Dendritic cell treated with granulocyte-macrophage colony-stimulating factor and Interleukin-4, amounts not matched to agents 40 ng/mL and 50 ng/mL, for 4 days (primary cell): ENCODE measurements around the gene PIN4.
"Not testable (repeated sequence)": the region's sequence is repeated elsewhere in the genome, so short reads cannot be mapped to it uniquely, and the experiment has no call there.

Source experiments
- H3K27ac Mint-ChIP-seq: one replicate; pipeline ENCODE4 v1.8.0; 2022; ENCODE audit warnings: mild to moderate bottlenecking, mixed read lengths
- H3K27me3 Mint-ChIP-seq: one replicate; pipeline ENCODE4 v1.8.0; 2022; ENCODE audit warnings: mild to moderate bottlenecking, mixed read lengths
- H3K36me3 Mint-ChIP-seq: one replicate; pipeline ENCODE4 v1.8.0; 2022; ENCODE audit warnings: low read depth, mixed read lengths
- H3K4me1 Mint-ChIP-seq: one replicate; pipeline ENCODE4 v1.8.0; 2022; ENCODE audit warnings: low read depth, mixed read lengths
- H3K4me3 Mint-ChIP-seq: one replicate; pipeline ENCODE4 v1.8.0; 2022; ENCODE audit warnings: mild to moderate bottlenecking, moderate library complexity, mixed read lengths
- H3K9me3 Mint-ChIP-seq: one replicate; pipeline ENCODE4 v1.8.0; 2022; ENCODE audit warnings: mixed read lengths
- intact Hi-C: fragments of 100-400 bp; cut with micrococcal nuclease; formaldehyde crosslinking; loops from one replicate; pipeline ENCODE4 v1.15.0; 2022

Gene PIN4

DNA sequence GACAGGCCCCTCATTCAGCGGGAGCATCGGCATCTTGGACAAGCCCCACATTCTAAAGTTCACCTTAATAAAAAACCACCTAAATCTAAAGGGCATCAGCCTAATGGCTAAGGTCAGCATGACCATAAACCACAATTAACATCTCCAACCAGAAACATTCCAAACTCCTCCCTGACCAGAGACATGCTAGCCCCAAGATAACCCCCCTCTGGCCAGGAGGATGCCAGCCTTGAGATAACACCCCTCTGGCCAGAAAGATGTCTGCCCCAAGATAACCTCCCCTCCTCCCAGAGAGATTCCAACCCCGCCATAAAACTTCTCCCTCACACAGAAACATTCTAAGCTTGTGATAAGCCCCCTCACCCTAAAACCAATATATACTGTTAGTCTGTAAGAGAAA is 38.8 kb downstream of the PIN4 start:
- H3K4me1 Mint-ChIP-seq, H3K27ac Mint-ChIP-seq, H3K27me3 Mint-ChIP-seq, intact Hi-C loops, H3K9me3 Mint-ChIP-seq, H3K4me3 Mint-ChIP-seq: not testable (repeated sequence)
- H3K36me3 Mint-ChIP-seq = peaks cover 28% of the 10 kb centered on the region

DNA sequence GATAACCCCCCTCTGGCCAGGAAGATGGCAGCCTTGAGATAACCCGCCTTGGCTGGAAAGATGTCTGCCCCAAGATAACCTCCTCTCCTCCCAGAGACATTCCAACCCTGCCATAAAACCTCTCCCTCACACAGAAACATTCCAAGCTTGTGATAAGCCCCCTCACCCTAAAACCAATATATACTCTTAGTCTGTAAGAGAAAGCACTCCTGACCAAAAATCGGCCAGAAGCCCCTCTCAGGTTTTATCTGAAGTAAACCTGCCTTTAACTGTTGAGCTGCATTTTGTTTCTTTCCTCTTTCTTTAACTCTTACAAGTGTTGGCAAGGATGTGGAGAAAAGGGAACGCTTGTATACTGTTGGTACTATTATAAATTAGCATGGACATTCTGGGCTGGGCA is 48.7 kb downstream of the PIN4 start:
- intact Hi-C loops = no loop called here

GRCh38 chrX:72236841-72237240 is 55.3 kb downstream of the PIN4 start:
- no peaks in the 10 kb centered on the region for H3K27me3 Mint-ChIP-seq
- intact Hi-C loops = no loop called here
- no peak overlapping the region for H3K27ac Mint-ChIP-seq
- H3K4me1 Mint-ChIP-seq = no peaks in the 10 kb centered on the region
- H3K4me3 Mint-ChIP-seq = no peak overlapping the region
- H3K36me3 Mint-ChIP-seq = no peaks in the 10 kb centered on the region
- no peaks in the 10 kb centered on the region for H3K9me3 Mint-ChIP-seq

More for the DNA sequence above, 48.7 kb downstream of the PIN4 start:
- H3K27ac Mint-ChIP-seq = no peak overlapping the region
- no peaks in the 10 kb centered on the region for H3K36me3 Mint-ChIP-seq
- no peak overlapping the region for H3K4me3 Mint-ChIP-seq
- H3K9me3 Mint-ChIP-seq = no peaks in the 10 kb centered on the region
- H3K4me1 Mint-ChIP-seq = no peaks in the 10 kb centered on the region
- H3K27me3 Mint-ChIP-seq = no peaks in the 10 kb centered on the region

GRCh38 chrX:72238183-72238582 is 56.6 kb downstream of the PIN4 start:
- H3K27me3 Mint-ChIP-seq = no peaks in the 10 kb centered on the region
- no peaks in the 10 kb centered on the region for H3K4me1 Mint-ChIP-seq
- no peaks in the 10 kb centered on the region for H3K9me3 Mint-ChIP-seq
- H3K27ac Mint-ChIP-seq = no peak overlapping the region
- H3K4me3 Mint-ChIP-seq = peak overlapping the region; percentile 70
- intact Hi-C loops = no loop called here
- no peaks in the 10 kb centered on the region for H3K36me3 Mint-ChIP-seq

DNA sequence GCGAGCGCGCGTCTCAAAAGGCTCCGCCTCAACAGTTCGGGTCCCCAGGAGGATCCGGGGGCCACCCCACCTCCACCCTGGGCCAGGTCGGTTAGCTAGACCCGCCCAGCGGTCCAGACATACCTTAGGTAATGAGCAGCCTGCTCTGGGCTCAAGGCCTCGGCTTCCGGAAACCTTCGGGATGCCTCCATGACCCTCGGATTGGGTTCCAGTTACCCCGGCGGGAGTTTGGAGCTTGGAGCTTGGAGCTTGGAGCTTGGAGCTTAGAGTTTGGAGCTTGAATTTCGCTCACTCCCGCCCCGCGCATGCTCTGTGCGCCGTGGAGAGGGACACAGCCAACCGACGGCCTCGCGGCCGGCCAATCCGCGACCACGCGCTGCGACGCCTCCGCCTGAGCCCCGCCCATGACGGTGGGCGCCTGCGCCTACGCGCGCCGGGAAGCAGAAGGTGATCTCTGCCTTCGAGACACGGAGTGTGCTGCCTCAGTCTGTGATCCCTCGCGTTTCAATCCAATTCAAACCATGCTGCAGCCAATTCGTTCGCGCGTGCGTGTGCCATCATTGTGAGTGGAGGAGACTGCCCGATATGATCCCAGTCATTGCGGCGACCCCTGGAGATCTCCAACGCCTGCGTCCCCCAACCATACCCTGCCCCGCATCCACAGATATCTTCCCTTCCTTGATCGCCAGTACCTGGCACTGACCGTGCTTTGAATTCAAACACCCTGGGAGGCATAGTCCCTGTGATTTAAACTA is 57.3 kb downstream of the PIN4 start, which contains the start of gene ERCC6L:
ERCC6L (minus strand) TSS at position 307 of the 755 bp plus-strand sequence; CDS start at position 191, 116 bp downstream.
- no peaks in the 10 kb centered on the region for H3K4me1 Mint-ChIP-seq
- no peaks in the 10 kb centered on the region for H3K27me3 Mint-ChIP-seq
- peak within 1 kb of the TSS; percentile 37 for H3K27ac Mint-ChIP-seq
- no peaks in the 10 kb centered on the region for H3K36me3 Mint-ChIP-seq
- H3K9me3 Mint-ChIP-seq = no peaks in the 10 kb centered on the region
- intact Hi-C loops = no loop called here
- peak within 1 kb of the TSS; percentile 70 for H3K4me3 Mint-ChIP-seq

GRCh38 chrX:72240976-72241375 is 59.4 kb downstream of the PIN4 start:
- H3K27me3 Mint-ChIP-seq = no peaks in the 10 kb centered on the region
- H3K4me1 Mint-ChIP-seq = no peaks in the 10 kb centered on the region
- no peaks in the 10 kb centered on the region for H3K9me3 Mint-ChIP-seq
- intact Hi-C loops = no loop called here
- no peak overlapping the region for H3K4me3 Mint-ChIP-seq
- no peak overlapping the region for H3K27ac Mint-ChIP-seq
- no peaks in the 10 kb centered on the region for H3K36me3 Mint-ChIP-seq

DNA sequence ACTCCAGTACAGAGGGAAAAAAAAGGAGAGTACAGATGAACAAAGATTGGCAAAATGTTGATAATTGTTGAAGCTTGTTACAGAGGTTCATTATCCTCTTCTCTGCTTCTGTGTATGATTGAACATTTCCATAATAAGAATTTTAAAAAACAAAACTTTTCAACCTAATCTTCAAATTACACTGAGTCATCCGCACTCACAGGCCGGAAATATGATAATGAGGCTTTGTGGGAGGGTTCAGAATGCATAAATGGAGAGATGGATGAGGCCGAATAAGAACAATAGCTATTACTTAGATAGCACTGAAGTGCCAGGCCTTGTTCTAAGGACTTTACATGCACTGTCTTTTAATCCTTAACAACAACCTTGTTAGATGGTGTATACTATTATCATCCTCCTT is 61.9 kb downstream of the PIN4 start:
- H3K4me1 Mint-ChIP-seq = no peaks in the 10 kb centered on the region
- no peaks in the 10 kb centered on the region for H3K9me3 Mint-ChIP-seq
- H3K27ac Mint-ChIP-seq = no peak overlapping the region
- intact Hi-C loops = no loop called here
- no peaks in the 10 kb centered on the region for H3K36me3 Mint-ChIP-seq
- H3K27me3 Mint-ChIP-seq = no peaks in the 10 kb centered on the region
- H3K4me3 Mint-ChIP-seq = no peak overlapping the region

DNA sequence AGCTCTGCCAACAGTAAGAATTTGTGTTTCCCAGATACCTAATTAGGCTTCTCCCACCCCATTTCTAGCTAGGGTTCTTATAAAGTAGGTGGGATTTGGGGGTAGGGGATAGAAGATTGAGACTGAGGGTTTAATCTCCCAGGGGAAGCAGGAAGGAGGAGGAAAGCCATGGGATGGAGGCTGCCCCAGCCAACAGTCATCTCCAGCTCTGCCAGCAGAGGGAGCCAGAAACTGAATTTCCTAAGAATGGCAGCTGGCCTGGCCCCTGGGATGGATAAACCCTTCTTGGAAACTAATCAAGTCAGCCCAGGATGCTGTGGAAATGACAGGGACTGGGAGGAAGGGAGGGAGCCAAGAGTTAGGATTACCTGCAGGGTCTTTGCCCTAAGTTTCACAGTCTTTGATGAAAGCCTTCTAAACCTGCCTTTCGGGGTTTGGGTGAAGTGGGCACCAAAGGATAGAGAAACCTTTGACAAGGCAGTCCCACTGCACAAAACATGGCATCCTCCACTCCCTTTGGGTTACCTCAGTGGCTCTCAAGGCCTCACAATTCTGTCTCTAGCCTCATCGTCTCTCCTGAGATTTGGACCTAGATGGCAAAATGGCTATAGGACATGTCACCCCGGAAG is 64.0 kb downstream of the PIN4 start:
- no peak overlapping the region for H3K4me3 Mint-ChIP-seq
- no peaks in the 10 kb centered on the region for H3K4me1 Mint-ChIP-seq
- H3K27me3 Mint-ChIP-seq = no peaks in the 10 kb centered on the region
- no peak overlapping the region for H3K27ac Mint-ChIP-seq
- intact Hi-C loops = no loop called here
- no peaks in the 10 kb centered on the region for H3K36me3 Mint-ChIP-seq
- no peaks in the 10 kb centered on the region for H3K9me3 Mint-ChIP-seq

- no peak overlapping the region for H3K27ac Mint-ChIP-seq
- H3K4me1 Mint-ChIP-seq = no peaks in the 10 kb centered on the region
- H3K4me3 Mint-ChIP-seq = no peak overlapping the region
- no peaks in the 10 kb centered on the region for H3K9me3 Mint-ChIP-seq
- H3K27me3 Mint-ChIP-seq = no peaks in the 10 kb centered on the region
- intact Hi-C loops = no loop called here
- H3K36me3 Mint-ChIP-seq = no peaks in the 10 kb centered on the region
Measured at GRCh38 chrX:72247206-72247942, 65.8 kb downstream of the PIN4 start.
